DMS53 treated with DMSO at 0.1 percent for 48 hours (cell line): ENCODE measurements around the gene BACH2.
"Not testable (repeated sequence)": the region's sequence is repeated elsewhere in the genome, so short reads cannot be mapped to it uniquely, and the experiment has no call there.

ENCODE experiments used
- DNase-seq: peaks from one replicate; lab custom pipeline; 2025; ENCODE audit not compliant: unreplicated experiment; lab: John Stamatoyannopoulos, UW

The BACH2 gene

DNA sequence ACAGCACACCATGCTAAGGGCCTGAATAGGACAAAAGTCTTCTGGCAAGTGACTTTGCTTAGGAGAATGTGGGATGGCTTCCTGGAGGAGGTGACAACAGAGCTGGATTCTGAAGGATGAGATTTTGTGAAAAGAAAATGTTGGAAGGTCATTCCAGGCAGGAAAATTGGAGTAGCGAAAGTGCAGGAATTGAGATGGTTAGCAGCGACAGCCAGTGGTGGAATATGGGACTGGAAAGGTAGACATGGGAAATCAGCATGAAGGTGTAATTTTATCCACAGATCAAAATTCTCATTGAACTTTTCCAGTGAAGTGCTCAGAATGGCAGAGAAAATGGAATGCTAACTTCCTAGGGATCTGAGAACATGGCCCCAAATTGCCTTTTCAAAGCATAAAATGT is 5.7 kb upstream of the BACH2 start:
- DNase-seq: no peak

DNA sequence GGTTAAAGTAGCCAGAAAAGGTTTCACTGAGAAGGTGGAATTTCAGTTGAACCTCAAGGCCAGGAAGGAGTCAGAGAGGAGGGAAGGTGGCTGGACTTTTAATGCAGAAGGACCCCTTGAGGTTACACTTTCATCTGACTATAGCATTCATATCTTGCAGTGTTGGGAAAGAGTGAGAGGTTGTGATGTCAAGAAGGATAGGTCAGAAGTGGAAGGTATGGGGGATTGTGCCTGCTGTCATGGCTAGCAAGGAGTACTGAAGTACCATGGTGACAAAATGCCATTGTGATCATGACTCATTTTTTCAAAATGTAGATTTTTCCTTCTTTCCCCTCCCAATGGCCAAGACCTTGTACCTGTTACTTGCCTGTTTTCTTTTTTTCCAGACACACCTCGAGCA is 5.2 kb upstream of the BACH2 start:
- DNase-seq: no peak

DNA sequence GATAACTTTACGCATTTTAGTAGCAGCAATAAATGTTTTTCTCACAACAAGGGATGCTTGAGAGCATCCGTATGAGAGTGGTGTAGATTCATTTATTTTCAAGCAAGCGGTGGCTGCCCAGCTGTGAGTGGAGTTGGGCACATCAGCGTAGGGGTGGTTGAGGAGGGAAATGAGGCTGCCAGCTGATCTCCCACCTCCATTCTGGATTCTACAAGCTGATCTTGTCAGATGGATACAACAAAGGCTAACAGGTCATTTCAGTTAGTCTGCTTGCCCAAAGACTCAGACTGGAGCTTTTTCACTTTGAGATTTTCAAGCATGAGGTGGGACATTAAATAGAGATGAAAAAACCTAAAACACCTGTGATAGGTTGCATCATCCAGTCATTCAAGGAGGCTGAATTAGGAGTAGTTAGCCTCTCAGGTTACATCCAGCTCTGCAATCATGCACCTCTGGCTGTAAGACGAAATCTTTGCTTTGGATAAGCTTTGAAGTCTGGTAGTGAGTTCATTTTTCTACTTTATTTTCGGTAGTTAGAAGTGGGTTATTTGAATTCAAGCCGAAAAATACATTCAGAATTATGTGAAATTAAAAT is 1.9 kb upstream of the BACH2 start:
- no peak for DNase-seq

DNA sequence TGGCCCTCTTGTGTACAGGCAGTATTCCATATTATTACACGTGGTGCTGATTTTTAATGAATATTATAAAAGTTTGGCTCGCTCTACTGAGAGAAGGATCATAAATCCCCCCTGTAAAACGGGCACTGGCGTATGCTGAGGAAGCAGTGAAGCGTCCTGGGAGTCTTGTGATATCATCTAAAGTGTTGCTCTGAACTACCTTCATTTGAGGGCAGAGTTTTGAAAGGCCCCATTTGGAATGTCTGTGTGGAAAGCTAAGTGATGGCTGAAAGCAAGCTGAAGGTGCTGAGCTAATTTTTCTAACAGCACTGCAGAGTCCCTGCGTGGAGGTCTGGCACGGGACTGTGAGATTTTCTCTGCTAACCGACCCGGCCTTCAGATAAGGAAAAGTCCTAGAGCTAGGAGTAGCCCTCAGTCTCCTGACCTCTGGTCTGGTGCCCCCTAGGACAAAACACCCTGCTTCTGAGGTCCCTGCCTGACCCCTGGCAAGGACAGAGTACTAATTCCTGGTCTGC is 1.3 kb upstream of the BACH2 start:
- DNase-seq: no peak

DNA sequence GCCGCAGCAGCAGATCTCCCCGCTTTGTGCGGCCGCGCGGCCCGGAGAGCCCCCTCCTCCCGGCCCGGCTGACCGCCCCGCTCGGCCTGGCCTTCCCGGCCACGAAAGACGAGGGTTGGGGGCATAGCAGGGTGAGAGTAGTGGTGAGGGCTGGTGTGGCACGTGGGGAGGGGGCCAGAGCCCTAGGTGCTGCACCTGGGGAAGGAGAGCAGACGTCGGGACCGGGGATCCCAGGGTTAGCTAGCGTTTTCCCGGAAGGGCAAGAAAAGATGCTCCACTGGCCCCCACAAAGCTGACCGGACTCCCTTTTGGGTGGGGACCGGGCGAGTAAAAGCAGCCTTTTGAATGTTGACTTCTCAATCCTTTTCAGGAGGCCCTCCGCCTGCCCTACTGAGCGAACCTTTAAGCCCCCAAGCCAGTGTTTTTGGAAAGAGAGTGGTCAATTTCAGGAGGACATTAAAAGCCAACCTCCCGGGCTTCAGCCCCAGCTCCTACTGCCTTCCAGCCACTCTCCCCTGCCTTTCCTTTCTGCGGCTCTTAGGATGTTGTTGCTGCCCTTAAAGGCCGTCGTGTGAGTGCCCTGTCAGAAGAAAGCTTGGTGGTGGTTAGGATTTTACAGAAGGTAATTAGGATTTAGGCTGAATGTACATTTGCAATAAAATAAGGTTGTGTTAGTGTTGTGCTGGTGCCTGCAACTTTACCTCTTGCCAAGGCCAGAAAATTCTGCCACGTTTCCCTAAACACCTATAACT is 648 bp upstream of the BACH2 start:
- DNase-seq: no peak

DNA sequence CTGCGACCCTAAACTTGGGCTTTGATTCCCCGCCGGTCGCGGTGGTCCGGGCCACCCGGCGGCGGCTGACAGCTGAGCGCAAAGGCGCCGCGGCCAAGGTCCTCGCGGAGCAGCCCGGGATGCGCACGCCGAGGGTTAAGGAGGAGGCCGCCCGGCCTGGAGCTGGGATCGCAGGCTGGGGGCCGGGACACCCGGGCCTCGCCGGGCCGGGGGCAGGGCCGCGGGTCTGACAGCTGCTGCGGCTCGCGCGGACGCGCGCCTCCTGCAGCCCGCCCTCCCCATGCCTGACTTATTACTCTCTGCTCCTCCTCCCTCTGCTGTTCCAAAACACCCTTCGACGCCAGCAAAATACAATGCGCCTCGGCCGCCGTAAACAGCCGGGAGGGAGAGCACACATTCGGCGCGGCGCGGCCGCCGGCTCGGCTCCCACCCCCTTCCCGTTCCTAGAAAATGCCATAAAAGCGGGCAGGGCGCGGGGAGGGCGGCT is 746 bp downstream of the BACH2 start:
- peak; percentile 19 for DNase-seq

DNA sequence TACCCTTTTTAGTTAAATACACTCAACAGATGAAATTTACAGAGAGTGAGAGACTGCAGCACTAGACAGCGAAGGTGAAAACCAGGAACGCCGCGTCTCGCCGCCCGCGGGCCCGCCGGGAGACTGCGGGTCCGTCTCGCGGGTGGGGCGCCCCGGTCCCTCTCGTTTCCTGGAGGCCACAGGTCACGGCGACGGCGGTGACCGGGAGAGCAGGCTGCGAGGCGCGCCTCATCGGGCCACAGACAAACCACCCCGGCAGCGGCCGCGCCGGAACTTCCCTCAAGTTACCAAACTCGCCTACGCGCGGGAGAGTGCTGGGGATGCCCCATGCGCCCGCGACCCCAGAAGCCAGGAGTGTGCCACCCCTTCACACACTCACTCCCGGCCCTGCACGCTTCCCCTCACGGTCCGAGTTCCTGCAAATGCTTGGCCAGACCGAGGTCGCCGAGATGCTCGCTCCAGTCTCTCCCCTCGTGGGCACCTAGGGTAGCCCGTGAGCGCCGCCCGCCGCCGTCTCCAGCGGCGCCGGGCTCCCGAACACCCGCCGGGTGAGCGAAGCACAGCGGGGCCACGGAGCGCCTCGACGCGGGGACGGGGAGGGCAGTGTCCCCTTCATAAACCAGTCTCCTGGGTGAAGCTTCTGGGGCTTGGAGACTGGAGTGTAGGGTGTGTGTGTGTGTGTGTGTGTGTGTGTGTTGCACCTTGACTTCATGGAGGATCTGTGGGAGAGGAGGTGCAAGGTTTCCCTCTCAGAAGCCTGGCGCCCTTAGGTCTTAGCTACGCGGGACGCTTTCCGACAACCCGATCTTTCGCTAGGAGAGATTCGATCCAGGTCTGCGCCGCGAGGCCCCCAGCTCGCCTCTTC is 1.4 kb downstream of the BACH2 start:
- no peak for DNase-seq

DNA sequence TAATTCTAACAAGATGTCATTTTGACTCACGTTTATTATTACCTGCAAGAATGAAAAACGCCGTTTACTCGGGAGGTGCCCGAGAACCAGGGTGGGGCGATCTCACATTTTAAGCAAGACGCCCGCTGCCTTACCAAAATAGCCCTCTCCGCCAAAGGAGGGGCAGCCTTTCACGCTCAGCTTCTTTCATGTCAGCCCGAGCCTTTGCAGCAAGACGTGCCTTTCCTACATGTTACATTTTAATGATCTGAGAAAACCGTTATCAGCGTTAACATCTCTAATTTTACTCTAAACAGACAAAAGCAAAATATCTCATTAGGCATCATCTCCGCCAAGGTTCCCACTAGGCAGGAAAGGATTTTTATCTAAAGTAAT is 2.0 kb downstream of the BACH2 start:
- no peak for DNase-seq

DNA sequence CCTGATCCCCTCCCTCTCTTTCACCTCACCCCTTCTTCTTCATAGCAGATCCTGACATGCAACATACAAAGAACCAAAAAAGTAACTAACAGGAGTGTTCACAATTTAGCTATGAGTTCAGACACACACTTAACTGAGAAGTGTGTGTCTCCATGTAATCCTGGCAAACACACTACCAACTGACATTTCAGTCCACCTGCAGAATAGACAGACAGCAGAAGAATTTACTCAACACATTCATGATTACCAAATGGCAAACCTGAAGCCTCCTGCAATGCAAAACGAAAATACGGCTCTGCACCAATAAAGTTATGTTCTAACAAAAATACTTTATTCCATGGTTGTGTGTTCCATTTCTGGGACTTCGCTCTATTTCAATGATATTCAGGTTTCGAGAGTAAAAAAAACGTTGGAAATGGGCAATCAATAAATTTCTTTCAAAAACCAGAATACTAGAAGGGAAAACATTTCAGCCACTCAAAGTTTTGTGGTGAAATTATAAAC is 2.6 kb downstream of the BACH2 start:
- DNase-seq: no peak

DNA sequence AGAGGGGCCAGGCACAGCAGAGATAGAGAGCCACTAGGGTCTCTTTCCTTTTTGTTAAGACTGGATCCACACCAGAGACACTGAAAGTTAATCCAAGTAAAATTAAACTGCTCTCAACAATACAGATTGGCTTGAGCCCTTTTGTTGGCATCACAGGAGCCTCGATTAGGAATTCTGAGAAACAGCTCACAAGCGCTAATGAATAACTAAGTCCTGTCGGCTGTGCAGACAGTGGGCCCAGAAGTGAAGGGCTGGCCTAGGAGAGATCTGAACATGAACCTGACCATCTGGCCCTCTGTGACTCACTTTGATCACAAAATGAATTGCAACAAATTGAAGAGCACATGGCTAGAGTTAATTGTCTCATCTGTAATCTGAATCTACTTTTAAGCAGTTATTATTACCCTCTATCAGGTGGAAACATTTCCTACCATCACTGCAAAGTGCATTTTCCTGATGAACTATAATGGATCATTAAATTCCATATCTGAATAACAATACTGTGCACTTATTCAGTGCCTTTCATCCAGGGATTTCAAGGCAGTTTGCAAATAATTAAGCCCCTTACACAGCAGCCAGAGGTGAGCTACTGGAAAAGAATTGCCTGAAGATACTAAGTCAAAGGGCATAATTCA is 3.2 kb downstream of the BACH2 start:
- no peak for DNase-seq

DNA sequence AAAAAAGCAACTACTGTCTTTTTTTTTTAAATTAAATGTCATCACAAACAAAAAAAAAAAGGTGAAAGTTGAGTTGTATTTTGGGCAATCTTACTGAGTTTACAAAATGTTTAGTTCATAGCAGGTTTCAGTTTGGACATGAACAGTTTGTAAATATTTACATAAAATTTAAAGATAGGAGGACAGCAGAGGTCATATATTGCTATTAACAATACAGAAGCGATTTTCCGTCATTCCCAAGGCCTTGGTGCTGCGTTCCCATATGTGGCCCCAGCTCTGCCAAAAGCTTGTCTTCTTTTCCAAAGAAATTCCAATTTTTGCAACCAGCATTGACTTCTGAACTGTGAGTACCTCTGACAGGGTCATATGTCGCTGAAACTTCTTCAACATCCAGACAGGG is 5.1 kb downstream of the BACH2 start:
- no peak for DNase-seq

DNA sequence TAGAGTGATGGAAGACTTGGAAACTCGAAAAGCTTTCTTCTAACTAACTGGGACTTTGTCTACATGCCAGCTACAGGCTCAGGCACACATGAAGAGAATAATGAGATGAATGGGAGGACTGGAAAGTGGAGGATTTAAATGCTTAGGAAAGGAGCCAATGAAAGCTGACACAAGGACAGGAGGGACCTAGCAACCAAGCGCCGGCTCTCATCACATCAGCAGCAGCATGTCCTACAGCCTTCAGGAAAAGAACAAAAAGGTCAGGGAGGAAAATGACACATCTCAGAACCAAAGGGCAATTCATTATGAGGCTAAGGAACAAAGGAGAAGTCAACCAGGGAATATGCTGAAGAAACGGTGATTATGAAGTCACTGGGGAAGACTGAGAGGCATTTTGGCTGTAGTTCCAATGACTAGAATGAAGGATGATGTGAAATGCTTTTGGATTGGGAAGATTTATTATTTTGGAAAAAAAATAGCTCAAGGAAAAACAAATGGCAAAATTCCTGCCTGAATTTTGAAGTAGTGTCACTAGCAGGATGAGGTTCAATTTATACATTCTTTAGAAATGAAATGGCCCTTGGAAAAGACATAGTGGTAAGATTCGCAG is 5.7 kb downstream of the BACH2 start:
- no peak for DNase-seq

DNA sequence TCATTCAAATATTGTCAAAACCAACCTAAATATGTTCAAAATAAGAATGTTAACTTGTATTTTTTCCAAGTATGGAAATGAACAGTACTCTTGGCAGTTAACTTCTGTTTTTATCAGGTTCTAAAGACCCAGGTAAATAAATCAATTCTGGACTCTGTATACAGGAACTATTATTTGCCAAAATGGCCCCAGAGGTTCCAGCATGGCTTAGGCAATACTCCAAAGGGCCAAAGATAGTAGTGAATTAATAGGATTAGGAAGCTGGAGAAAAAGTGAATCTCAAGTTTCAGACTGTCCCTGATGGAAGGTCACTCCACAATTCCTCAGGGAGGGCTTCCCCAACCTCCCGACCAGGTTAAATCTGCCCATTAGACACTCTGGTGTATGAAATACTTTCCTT is 6.7 kb downstream of the BACH2 start:
- no peak for DNase-seq

DNA sequence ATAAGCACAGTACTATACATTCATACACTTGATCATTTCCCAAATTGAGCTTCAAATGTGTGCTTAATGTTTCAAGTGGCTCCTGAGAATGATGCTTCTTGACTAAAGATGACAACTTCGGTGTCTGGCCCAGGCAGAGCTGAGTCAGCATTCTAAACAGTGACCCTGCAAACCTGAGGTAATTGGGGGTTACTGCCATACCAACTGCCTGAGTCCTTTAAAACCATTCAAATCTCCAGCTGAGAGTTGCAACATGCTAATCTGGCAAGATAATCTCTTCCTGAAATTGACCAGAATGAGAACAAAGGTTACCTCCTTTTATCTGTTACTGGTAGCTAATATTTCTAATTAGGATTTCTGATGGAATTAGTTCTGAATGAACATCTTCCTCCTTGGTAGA is 8.2 kb downstream of the BACH2 start:
- no peak for DNase-seq

DNA sequence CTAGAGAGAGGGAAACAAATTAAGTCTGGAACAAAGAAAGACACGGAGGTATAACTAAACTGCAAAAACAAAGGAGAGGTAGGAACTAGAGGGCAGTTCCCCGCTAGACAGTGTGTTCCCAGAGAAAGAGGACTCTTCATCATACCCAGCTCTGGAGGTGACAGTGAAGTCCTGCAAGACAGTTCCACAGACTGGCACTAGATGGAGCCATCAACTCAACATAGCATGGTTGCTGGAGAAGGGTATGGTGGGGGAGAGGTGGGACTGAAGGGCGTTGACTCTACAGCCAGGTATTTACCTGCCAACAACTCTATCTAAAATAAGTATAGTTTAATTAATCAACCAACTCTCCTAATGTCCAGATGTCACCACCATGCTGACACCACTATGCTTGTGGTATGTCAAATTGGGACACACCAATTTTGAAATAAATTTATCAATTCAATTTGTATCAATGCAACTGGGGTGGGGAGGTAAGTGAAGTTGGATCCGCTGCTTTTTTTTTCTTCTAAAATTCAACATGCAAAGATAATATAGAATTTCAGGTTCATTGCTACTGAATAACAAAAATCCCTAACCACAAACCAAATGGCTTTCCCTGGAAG is 9.7 kb downstream of the BACH2 start:
- DNase-seq: peak; percentile 48

DNA sequence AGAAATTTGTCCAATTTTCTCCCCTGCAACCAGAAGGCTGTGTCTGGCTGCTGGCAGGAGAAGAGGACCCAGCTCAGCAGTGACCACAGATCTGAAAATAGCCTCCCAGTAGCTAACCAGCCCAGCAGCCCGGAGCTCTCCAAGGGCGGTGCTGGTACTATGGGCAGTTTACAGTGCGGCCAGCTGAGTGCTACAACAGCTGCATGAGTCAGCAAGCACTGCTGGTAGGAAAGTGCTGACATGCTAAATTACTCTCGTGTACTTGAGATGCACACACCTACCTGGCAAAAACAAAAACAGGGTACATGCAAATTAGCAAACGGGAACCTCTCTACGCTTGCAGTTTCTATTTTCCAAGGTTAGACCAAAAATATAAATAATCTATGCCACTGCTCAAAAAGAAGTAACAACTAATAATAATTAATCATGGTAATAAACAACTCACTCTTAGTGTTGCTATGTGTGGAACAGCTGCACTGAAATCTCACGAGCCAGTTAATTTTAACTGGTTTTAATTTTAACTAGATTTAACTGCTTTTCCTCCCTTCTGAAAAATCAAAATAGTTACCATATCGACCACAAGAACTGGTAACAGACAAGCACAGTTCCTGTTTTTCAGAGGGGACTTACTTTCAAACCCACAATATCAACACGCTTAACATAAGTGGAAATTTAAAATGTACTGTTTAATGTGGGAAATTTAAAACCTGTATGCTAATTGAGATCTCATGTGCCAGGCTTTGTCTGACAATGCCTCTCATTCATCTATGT is 10.8 kb downstream of the BACH2 start:
- peak; percentile 79 for DNase-seq

DNA sequence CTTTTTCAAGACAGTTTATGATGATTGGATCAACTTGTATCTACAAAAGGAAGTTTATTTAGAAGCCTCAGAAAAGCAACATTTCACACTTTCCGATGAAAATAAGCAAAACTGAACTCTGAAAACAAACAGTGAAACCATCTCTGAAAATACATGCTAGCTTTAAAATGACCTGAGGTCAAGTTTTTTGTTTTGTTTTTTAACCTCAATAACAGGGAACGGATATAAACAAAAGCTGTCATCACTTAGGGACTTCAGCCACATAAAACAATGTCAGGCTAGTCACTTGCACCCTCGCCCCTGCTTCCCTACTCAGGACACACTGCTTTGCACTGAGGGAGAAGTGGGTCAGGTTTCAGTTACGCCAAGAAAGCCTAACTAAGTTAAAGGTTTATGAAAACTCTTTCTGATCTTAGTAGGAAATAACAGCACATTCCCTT is 11.6 kb downstream of the BACH2 start:
- DNase-seq: no peak

DNA sequence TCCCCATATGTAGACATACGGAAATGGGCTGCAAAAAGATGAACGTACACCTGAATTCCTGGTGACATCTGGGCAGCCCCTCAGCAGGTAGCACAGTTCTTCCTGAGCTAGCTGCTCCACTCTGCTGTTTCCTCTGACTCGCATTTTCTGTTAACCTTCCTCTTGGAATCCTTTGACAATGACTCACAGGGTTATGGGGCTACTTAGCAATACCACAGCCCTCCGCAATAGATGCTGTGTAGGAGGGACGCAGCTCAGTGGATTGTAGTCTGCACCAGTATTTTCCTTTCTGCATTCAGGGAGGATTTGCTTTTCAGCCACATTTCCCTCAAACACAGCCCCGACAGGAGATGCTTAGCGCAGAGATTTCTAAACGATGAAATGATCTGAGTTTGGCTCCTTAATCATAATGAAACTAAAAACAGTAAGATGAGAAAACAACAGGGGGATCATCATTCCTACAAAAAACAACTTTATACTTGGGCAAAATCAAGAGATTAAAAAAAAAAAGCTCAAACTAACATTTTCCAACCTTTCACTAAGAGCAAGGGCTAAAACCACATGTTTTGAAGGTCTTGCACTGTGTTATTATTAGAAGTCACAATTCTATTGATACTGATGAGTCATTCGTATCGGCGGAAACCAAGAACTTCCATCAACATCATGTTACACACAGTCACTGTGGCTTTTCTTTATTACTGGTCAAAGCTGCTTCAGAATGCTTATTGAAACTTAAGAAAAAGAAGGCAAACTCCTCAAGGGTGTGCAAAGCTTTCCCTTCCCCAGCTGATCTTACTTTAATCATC is 12.2 kb downstream of the BACH2 start:
- peak; percentile 57 for DNase-seq

DNA sequence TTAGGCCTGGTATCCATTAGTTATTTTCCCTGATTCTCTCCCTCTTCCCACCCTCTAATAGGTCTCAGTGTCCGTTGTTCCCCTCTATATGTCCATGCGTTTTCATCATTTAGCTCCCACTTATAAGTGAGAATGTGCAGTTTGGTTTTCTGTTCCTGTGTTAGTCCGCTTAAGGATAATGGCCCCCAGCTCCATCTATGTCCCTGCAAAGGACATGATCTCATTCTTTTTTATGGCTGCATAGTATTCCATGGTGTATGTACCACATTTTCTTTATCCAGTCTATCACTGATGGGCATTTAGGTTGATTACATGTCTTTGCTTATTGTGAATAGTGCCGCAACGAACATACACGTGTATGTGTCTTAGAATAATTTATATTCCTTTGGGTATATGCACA is 14.4 kb downstream of the BACH2 start:
- DNase-seq: not testable (repeated sequence)
